Activated CD8-positive, alpha-beta T cell treated with anti-CD3 and anti-CD28 coated beads for 36 hours (primary cell): ENCODE results near the gene CAPN10. TPM values are rescaled to one million over a fixed set of nuclear protein-coding genes. Genes with fewer than 3 reads are reported as not detected.
A peak's percentile ranks its signal among the peaks of the same experiment; 100 is the strongest.
"Not testable (repeated sequence)": the region's sequence is repeated elsewhere in the genome, so short reads cannot be mapped to it uniquely, and the experiment has no call there.

Experiments used
- ATAC-seq: fragments of 200-7000 bp; cut with Tn5 transposase; one replicate; pipeline ENCODE4 v1.10.0; 2021; ENCODE audit warnings: mild to moderate bottlenecking, moderate library complexity
- CTCF ChIA-PET: fragments of 350-600 bp; sonication (Branson Sonifier 250); formaldehyde crosslinking; loops from one replicate; lab custom pipeline; 2021; ENCODE audit warnings: antibody characterized with exemption; lab: Charles Lee
- POLR2A ChIA-PET: fragments of 350-600 bp; sonication (Branson Sonifier 250); formaldehyde crosslinking; loops from one replicate; lab custom pipeline; 2021; ENCODE audit warnings: antibody characterized with exemption; lab: Charles Lee
- DNase-seq: peaks from one replicate; pipeline ENCODE4 v3.0.0-alpha.2; 2020
- H3K27ac Mint-ChIP-seq: one replicate; pipeline ENCODE4 v1.8.0; 2021; ENCODE audit warnings: mild to moderate bottlenecking, mixed read lengths
- H3K27me3 Mint-ChIP-seq: one replicate; pipeline ENCODE4 v1.8.0; 2021; ENCODE audit warnings: mixed read lengths
- H3K36me3 Mint-ChIP-seq: one replicate; pipeline ENCODE4 v1.8.0; 2021; ENCODE audit warnings: low read depth, mixed read lengths
- H3K4me1 Mint-ChIP-seq: one replicate; pipeline ENCODE4 v1.8.0; 2021; ENCODE audit warnings: low read depth, mixed read lengths
- H3K4me3 Mint-ChIP-seq: one replicate; pipeline ENCODE4 v1.8.0; 2021; ENCODE audit warnings: mild to moderate bottlenecking, moderate library complexity, mixed read lengths
- H3K9me3 Mint-ChIP-seq: one replicate; pipeline ENCODE4 v1.8.0; 2021; ENCODE audit warnings: mixed read lengths
- CTCF ChIP-seq: fragments of 200-600 bp; IDR thresholded peaks from one replicate; pipeline ENCODE4 v1.8.0; 2022; ENCODE audit warnings: antibody characterized with exemption, mild to moderate bottlenecking
- intact Hi-C: fragments of 100-400 bp; cut with micrococcal nuclease; formaldehyde crosslinking; loops from one replicate; pipeline ENCODE4 v1.10.0; 2022
- total RNA-seq, 2 experiments: library from RNA; stranded (reverse); gene quantifications; one replicate each; pipeline ENCODE4 v1.2.3, GENCODE V29; 2021

The CAPN10 gene
- total RNA-seq, 2 experiments from 2014 or later, result 26.8 to 29.1 TPM

- H3K27me3 Mint-ChIP-seq, result no peaks in the 10 kb centered on the region
- no peak for DNase-seq
- no peak for TF ChIP-seq CTCF
- no peak for ATAC-seq
- H3K4me3 Mint-ChIP-seq, result no peak overlapping the region
- CTCF ChIA-PET, result interaction anchor here (0.6 kb wide), 1 partner anchor 102 kb away, joined by 3 read pairs; no protein-coding TSS in a partner anchor
- intact Hi-C loops, result no loop called here
- peaks cover 18% of the 10 kb centered on the region for H3K4me1 Mint-ChIP-seq
- POLR2A ChIA-PET, result interaction anchor here (0.6 to 1.2 kb wide), 3 partner anchors 9 to 40 kb away, joined by 3 to 4 read pairs (median 3); partner anchors contain the start of gene GPR35
- peak overlapping the region; percentile 32 for H3K27ac Mint-ChIP-seq
- peaks cover 8% of the 10 kb centered on the region for H3K9me3 Mint-ChIP-seq
- peaks cover 18% of the 10 kb centered on the region for H3K36me3 Mint-ChIP-seq
Observed at GRCh38 chr2:240615820-240616547, 29.4 kb downstream of the CAPN10 start.

- intact Hi-C loops, H3K27ac Mint-ChIP-seq, H3K9me3 Mint-ChIP-seq, H3K4me3 Mint-ChIP-seq, H3K27me3 Mint-ChIP-seq: not testable (repeated sequence)
- CTCF ChIA-PET, result interaction anchor here (0.8 to 1.2 kb wide), 3 partner anchors 10 to 37 kb away, joined by 3 to 4 read pairs (median 4); partner anchors contain the start of gene CAPN10
- TF ChIP-seq CTCF, result peak; percentile 30
- DNase-seq, result peak; percentile 58
- ATAC-seq, result peak; percentile 7
- H3K36me3 Mint-ChIP-seq, result peaks cover 14% of the 10 kb centered on the region
- H3K4me1 Mint-ChIP-seq, result peaks cover 20% of the 10 kb centered on the region
- POLR2A ChIA-PET, result interaction anchor here (0.6 to 1.2 kb wide), 2 partner anchors 8 to 39 kb away, joined by 3 to 4 read pairs; partner anchors contain the start of gene GPR35
Observed at GRCh38 chr2:240616860-240617666, 30.5 kb downstream of the CAPN10 start.

GRCh38 chr2:240618776-240619175 lies 32.2 kb downstream of the CAPN10 start:
- DNase-seq (no peak), ATAC-seq (no peak)
- peak overlapping the region; percentile 9 for H3K27ac Mint-ChIP-seq
- peaks cover 14% of the 10 kb centered on the region for H3K36me3 Mint-ChIP-seq
- no peaks in the 10 kb centered on the region for H3K27me3 Mint-ChIP-seq
- ChIA-PET CTCF (interaction anchor here (1.0 kb wide), 1 partner anchor 40 kb away, joined by 3 read pairs; no protein-coding TSS in a partner anchor), POLR2A (no interaction called here)
- no peak for TF ChIP-seq CTCF
- peaks cover 8% of the 10 kb centered on the region for H3K9me3 Mint-ChIP-seq
- intact Hi-C loops, result no loop called here
- H3K4me3 Mint-ChIP-seq, result no peak overlapping the region
- peaks cover 32% of the 10 kb centered on the region for H3K4me1 Mint-ChIP-seq

- H3K27me3 Mint-ChIP-seq, result no peaks in the 10 kb centered on the region
- H3K4me3 Mint-ChIP-seq, result no peak overlapping the region
Observed at GRCh38 chr2:240619506-240620148, 33.1 kb downstream of the CAPN10 start.

More at GRCh38 chr2:240619506-240620148, 33.1 kb downstream of the CAPN10 start:
- intact Hi-C loops, result loop anchor here (5.0 kb wide), 1 partner anchor 52 kb away; the partner anchor contains the start of gene RNPEPL1
- peaks cover 40% of the 10 kb centered on the region for H3K4me1 Mint-ChIP-seq
- H3K36me3 Mint-ChIP-seq, result peaks cover 14% of the 10 kb centered on the region
- DNase-seq (peak; percentile 23), ATAC-seq (no peak)
- H3K9me3 Mint-ChIP-seq, result peaks cover 8% of the 10 kb centered on the region
- no peak for TF ChIP-seq CTCF
- peak overlapping the region; percentile 79 for H3K27ac Mint-ChIP-seq
- POLR2A ChIA-PET, result no interaction called here
- CTCF ChIA-PET, result interaction anchor here (1.0 to 5.3 kb wide), 2 partner anchors 33 to 41 kb away, joined by 3 to 21 read pairs; partner anchors contain the start of gene CAPN10
